H9 (cell line): ENCODE results near the gene CEP83. TPM values are rescaled to one million over a fixed set of nuclear protein-coding genes. Genes with fewer than 3 reads are reported as not detected.

Experiments used
- DNase-seq: peaks from one replicate; pipeline ENCODE4 v3.0.0-alpha.2; 2017
- H2AFZ ChIP-seq: one replicate; pipeline ENCODE4 v1.6.1; 2013; ENCODE audit warnings: mild to moderate bottlenecking, low read length, control low read depth, moderate library complexity
- H2AK5ac ChIP-seq: 2 replicates; pipeline ENCODE4 v1.6.1; 2013; ENCODE audit warnings: low read length, control low read depth, mixed read lengths; ENCODE audit not compliant: insufficient read length
- H2BK120ac ChIP-seq: one replicate; pipeline ENCODE4 v1.6.1; 2013; ENCODE audit warnings: low read depth, mild to moderate bottlenecking, low read length, control low read depth, inconsistent platforms; ENCODE audit not compliant: poor library complexity, severe bottlenecking
- H2BK12ac ChIP-seq: 2 replicates; pipeline ENCODE4 v1.6.1; 2013; ENCODE audit warnings: low read length, control low read depth, mixed read lengths, low read depth; ENCODE audit not compliant: insufficient read length
- H2BK15ac ChIP-seq: 2 replicates; pipeline ENCODE4 v1.6.1; 2013; ENCODE audit warnings: low read depth, low read length, control low read depth
- H2BK20ac ChIP-seq: one replicate; pipeline ENCODE4 v1.6.1; 2013; ENCODE audit warnings: low read depth, mild to moderate bottlenecking, low read length, control low read depth, inconsistent platforms; ENCODE audit not compliant: poor library complexity, severe bottlenecking
- H2BK5ac ChIP-seq: 2 replicates; pipeline ENCODE4 v1.6.1; 2013; ENCODE audit warnings: low read length, control low read depth, mixed read lengths; ENCODE audit not compliant: insufficient read length
- H3K14ac ChIP-seq: 2 replicates; pipeline ENCODE4 v1.6.1; 2013; ENCODE audit warnings: low read length, control low read depth; ENCODE audit not compliant: insufficient read depth
- H3K18ac ChIP-seq: 2 replicates; pipeline ENCODE4 v1.6.1; 2013; ENCODE audit warnings: low read depth, mild to moderate bottlenecking, mixed read lengths, low read length, control low read depth; ENCODE audit not compliant: insufficient read length
- H3K23ac ChIP-seq: 2 replicates; pipeline ENCODE4 v1.6.1; 2013; ENCODE audit warnings: low read length, control low read depth, mixed read lengths, low read depth; ENCODE audit not compliant: insufficient read length
- H3K23me2 ChIP-seq: 2 replicates; pipeline ENCODE4 v1.6.1; 2013; ENCODE audit warnings: low read depth, mild to moderate bottlenecking, mixed read lengths, low read length, control low read depth; ENCODE audit not compliant: insufficient read length, poor library complexity, severe bottlenecking
- H3K27ac ChIP-seq: 2 replicates; pipeline ENCODE4 v1.5.1; 2013; ENCODE audit warnings: low read length, control low read depth, mixed read lengths, low read depth; ENCODE audit not compliant: insufficient read length
- H3K27me3 ChIP-seq: 2 replicates; pipeline ENCODE4 v1.6.1; 2013; ENCODE audit warnings: low read length, control low read depth, inconsistent platforms; ENCODE audit not compliant: insufficient read depth
- H3K4ac ChIP-seq: 2 replicates; pipeline ENCODE4 v1.6.1; 2013; ENCODE audit warnings: low read depth, mild to moderate bottlenecking, control low read depth, inconsistent platforms, low read length, moderate library complexity
- H3K4me1 ChIP-seq: 2 replicates; pipeline ENCODE4 v1.6.1; 2013; ENCODE audit warnings: low read length, control low read depth, inconsistent platforms; ENCODE audit not compliant: insufficient read depth
- H3K4me2 ChIP-seq: 2 replicates; pipeline ENCODE4 v1.6.1; 2013; ENCODE audit warnings: low read length, control low read depth, mixed read lengths; ENCODE audit not compliant: insufficient read length, insufficient read depth
- H3K56ac ChIP-seq: 2 replicates; pipeline ENCODE4 v1.6.1; 2013; ENCODE audit warnings: low read depth, mild to moderate bottlenecking, mixed read lengths, low read length, control low read depth; ENCODE audit not compliant: insufficient read length
- H3K79me1 ChIP-seq: 2 replicates; pipeline ENCODE4 v1.6.1; 2013; ENCODE audit warnings: low read depth, mild to moderate bottlenecking, moderate library complexity, low read length, control low read depth, inconsistent platforms; ENCODE audit not compliant: insufficient read depth, poor library complexity, severe bottlenecking
- H3K79me2 ChIP-seq: 2 replicates; pipeline ENCODE4 v1.6.1; 2013; ENCODE audit warnings: low read length, control low read depth, inconsistent platforms; ENCODE audit not compliant: insufficient read depth
- H3K9ac ChIP-seq: 2 replicates; pipeline ENCODE4 v1.6.1; 2013; ENCODE audit warnings: low read length, control low read depth, mixed read lengths; ENCODE audit not compliant: insufficient read length; ENCODE audit errors: extremely low read depth
- H3K9me3 ChIP-seq: one replicate; pipeline ENCODE4 v1.6.1; 2013; ENCODE audit warnings: low read depth, low read length, inconsistent platforms; ENCODE audit not compliant: control insufficient read depth
- H3T11ph ChIP-seq: one replicate; pipeline ENCODE4 v1.6.1; 2013; ENCODE audit warnings: mild to moderate bottlenecking, low read length, control low read depth, inconsistent platforms
- H4K20me1 ChIP-seq: one replicate; pipeline ENCODE4 v1.6.1; 2013; ENCODE audit not compliant: control insufficient read depth, insufficient read length, insufficient read depth
- H4K5ac ChIP-seq: 2 replicates; pipeline ENCODE4 v1.6.1; 2013; ENCODE audit warnings: low read depth, mild to moderate bottlenecking, mixed read lengths, low read length, control low read depth; ENCODE audit not compliant: insufficient read length
- H4K8ac ChIP-seq: replicated peaks from 2 replicates; pipeline ENCODE4 v1.6.1; 2013; ENCODE audit warnings: low read length, control low read depth, mixed read lengths, low read depth; ENCODE audit not compliant: insufficient read length
- H4K91ac ChIP-seq: 2 replicates; pipeline ENCODE4 v1.6.1; 2013; ENCODE audit warnings: low read depth, mild to moderate bottlenecking, moderate library complexity, mixed read lengths, low read length, control low read depth; ENCODE audit not compliant: insufficient read length
- H3K27ac Mint-ChIP-seq, 3 experiments: 2 replicates in 2 of 3; 3 replicates in 1 of 3; pipeline ENCODE4 v1.8.0; 2020 to 2021; ENCODE audit warnings: mixed read lengths in 3 of 3, mild to moderate bottlenecking in 1 of 3, moderate library complexity in 1 of 3
- H3K27me3 Mint-ChIP-seq: 2 replicates; pipeline ENCODE4 v1.8.0; 2021; ENCODE audit warnings: low read depth, mild to moderate bottlenecking, moderate library complexity, mixed read lengths
- H3K36me3 Mint-ChIP-seq, 3 experiments: 2 replicates in 2 of 3; 3 replicates in 1 of 3; pipeline ENCODE4 v1.8.0; 2020 to 2021; ENCODE audit warnings: low read depth in 3 of 3, mixed read lengths in 3 of 3; ENCODE audit not compliant: insufficient read depth in 1 of 3
- H3K4me1 Mint-ChIP-seq, 2 experiments: 2 replicates each; pipeline ENCODE4 v1.8.0; 2020; ENCODE audit warnings: mixed read lengths in 2 of 2
- H3K4me3 Mint-ChIP-seq, 2 experiments: 2 replicates in 1 of 2; 3 replicates in 1 of 2; pipeline ENCODE4 v1.8.0; 2020 to 2021; ENCODE audit warnings: mild to moderate bottlenecking in 2 of 2, mixed read lengths in 2 of 2, moderate library complexity in 1 of 2
- H3K9me3 Mint-ChIP-seq, 2 experiments: 2 replicates in 1 of 2; 3 replicates in 1 of 2; pipeline ENCODE4 v1.8.0; 2020; ENCODE audit warnings: mild to moderate bottlenecking in 2 of 2, mixed read lengths in 2 of 2, moderate library complexity in 1 of 2
- CTCF ChIP-seq: fragments of 200-600 bp; sonication (generic); conservative IDR thresholded peaks from 3 replicates; pipeline ENCODE4 v1.8.0; 2021; ENCODE audit warnings: antibody characterized with exemption, mild to moderate bottlenecking
- WGBS: extraction: QIAGEN DNeasy Blood & Tissue Kit; methylation state at CpG from one replicate; pipeline ENCODE4 v1.1.7; 2013; ENCODE audit warnings: missing lambda C conversion rate, low lambda C conversion rate, mixed read lengths; ENCODE audit not compliant: insufficient read length; ENCODE audit errors: extremely low coverage; 5-methylcytosine and 5-hydroxymethylcytosine counted together
- total RNA-seq: library from RNA; stranded (reverse); gene quantifications from 2 replicates; pipeline ENCODE4 v1.2.1, GENCODE V29; 2021

The CEP83 gene
- total RNA-seq, 1 experiment from 2014 or later = 26.5 TPM

GRCh38 chr12:94271351-94271750 is 188.3 kb downstream of the CEP83 start:
- H3K4me2 ChIP-seq = no peak overlapping the region
- H4K8ac ChIP-seq = no peak overlapping the region
- no peak for DNase-seq
- H2BK12ac ChIP-seq = no peak overlapping the region
- no peak overlapping the region for H3K27ac ChIP-seq
- no peak overlapping the region for H3K14ac ChIP-seq
- no peak overlapping the region for H4K91ac ChIP-seq
- H2BK15ac ChIP-seq = no peak overlapping the region
- H4K20me1 ChIP-seq = no peaks in the 10 kb centered on the region
- H3K9ac ChIP-seq = no peak overlapping the region
- H2AFZ ChIP-seq = no peak overlapping the region
- Mint-ChIP-seq H3K9me3 (no peaks in the 10 kb centered on the region), H3K27me3 (no peaks in the 10 kb centered on the region), H3K36me3 (no peaks in the 10 kb centered on the region; a peak in 3 of 7 replicates), H3K4me3 (no peak overlapping the region), H3K4me1 (peaks cover 16 to 21% of the 10 kb centered on the region in 2 experiments), H3K27ac (no peak overlapping the region)
- H3K4me1 ChIP-seq = no peaks in the 10 kb centered on the region; the same call in 1 of the 2 replicates
- H4K5ac ChIP-seq = no peak overlapping the region
- no peak overlapping the region for H2AK5ac ChIP-seq
- H3K23ac ChIP-seq = no peak overlapping the region
- H3K4ac ChIP-seq = no peak overlapping the region
- no peaks in the 10 kb centered on the region for H3K23me2 ChIP-seq
- no CpG with 5 or more reads among the region's 6 CpGs for WGBS
- no peaks in the 10 kb centered on the region for H3K9me3 ChIP-seq
- H3K79me2 ChIP-seq = no peaks in the 10 kb centered on the region
- TF ChIP-seq CTCF = no peak
- no peak overlapping the region for H2BK5ac ChIP-seq
- H3K18ac ChIP-seq = no peak overlapping the region
- no peak overlapping the region for H2BK120ac ChIP-seq
- no peak overlapping the region for H3T11ph ChIP-seq
- no peaks in the 10 kb centered on the region for H3K79me1 ChIP-seq
- H2BK20ac ChIP-seq = no peak overlapping the region
- no peak overlapping the region for H3K56ac ChIP-seq
- H3K27me3 ChIP-seq = no peaks in the 10 kb centered on the region
